GM20000 (cell line): ENCODE measurements around the gene ST6GALNAC3.
"Not testable (repeated sequence)": the region's sequence is repeated elsewhere in the genome, so short reads cannot be mapped to it uniquely, and the experiment has no call there.

ENCODE experiments used
- DNase-seq: peaks from one replicate; pipeline ENCODE4 v3.0.0; 2012; ENCODE audit warnings: low spot score
- TF ChIP-seq, protein P1 (sequence below): IDR thresholded peaks from 2 replicates; pipeline ENCODE4 v1.5.1; 2012; ENCODE audit warnings: mild to moderate bottlenecking, control low read depth; ENCODE audit errors: extremely low read depth, missing control alignments

Gene ST6GALNAC3

DNA sequence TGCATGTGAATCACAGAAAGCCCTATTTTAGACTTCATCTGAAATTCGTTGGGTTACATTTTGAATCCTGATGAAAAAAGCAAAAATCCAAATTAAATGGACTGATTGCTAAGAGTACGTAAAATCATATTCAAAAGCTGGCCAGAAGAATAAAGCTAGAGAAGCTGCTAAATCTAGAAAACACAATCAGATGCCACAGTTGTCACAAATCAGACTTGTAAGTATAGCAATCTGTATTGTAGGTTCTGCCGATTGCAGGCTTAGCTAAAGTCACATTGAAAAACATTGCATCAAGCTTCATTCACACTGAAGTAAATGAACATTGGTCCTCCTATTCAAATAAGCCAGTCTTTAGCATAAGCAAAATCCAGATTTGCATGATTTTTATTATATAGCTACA is 557.6 kb downstream of the ST6GALNAC3 start:
- TF ChIP-seq, protein P1, sequence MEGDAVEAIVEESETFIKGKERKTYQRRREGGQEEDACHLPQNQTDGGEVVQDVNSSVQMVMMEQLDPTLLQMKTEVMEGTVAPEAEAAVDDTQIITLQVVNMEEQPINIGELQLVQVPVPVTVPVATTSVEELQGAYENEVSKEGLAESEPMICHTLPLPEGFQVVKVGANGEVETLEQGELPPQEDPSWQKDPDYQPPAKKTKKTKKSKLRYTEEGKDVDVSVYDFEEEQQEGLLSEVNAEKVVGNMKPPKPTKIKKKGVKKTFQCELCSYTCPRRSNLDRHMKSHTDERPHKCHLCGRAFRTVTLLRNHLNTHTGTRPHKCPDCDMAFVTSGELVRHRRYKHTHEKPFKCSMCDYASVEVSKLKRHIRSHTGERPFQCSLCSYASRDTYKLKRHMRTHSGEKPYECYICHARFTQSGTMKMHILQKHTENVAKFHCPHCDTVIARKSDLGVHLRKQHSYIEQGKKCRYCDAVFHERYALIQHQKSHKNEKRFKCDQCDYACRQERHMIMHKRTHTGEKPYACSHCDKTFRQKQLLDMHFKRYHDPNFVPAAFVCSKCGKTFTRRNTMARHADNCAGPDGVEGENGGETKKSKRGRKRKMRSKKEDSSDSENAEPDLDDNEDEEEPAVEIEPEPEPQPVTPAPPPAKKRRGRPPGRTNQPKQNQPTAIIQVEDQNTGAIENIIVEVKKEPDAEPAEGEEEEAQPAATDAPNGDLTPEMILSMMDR, result no peak
- no peak for DNase-seq

DNA sequence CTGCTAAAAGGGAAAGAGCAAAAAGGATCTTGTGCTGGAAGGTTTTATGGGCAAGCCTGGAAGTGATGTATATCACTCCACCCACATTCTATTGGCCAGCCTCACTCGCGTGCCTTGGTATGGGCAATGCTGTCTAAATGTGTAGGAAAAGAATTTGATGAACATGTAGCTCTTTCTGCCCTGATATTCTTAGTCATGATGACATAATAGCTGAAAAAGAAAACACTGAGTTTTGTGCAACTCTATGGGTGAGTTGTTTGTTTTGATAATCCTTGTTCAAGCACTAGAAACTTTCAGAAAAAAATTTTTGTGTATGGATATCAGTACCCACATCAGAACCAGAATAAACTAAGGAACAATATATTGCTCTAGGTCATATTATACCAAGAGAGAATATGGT is 561.2 kb downstream of the ST6GALNAC3 start:
- TF ChIP-seq, protein P1, result no peak
- no peak for DNase-seq

DNA sequence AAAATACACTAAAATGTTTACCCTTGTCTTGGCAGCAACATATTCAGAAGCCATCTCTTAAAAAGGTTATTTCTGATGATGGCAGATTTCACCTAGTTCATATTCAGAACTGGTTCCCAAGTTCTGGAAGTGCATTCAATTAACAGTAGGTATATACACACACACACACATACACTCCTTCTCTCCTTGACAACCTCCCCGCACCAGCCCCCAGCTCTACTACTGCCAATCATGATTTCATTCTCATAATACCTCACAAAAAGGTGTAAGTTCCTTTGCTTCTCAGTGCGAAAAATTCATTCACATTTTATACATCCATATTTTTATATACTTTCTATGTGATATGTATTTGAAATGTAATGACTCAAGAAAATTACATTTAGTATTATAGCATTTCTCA is 564.6 kb downstream of the ST6GALNAC3 start:
- TF ChIP-seq, protein P1, result no peak
- DNase-seq, result no peak

DNA sequence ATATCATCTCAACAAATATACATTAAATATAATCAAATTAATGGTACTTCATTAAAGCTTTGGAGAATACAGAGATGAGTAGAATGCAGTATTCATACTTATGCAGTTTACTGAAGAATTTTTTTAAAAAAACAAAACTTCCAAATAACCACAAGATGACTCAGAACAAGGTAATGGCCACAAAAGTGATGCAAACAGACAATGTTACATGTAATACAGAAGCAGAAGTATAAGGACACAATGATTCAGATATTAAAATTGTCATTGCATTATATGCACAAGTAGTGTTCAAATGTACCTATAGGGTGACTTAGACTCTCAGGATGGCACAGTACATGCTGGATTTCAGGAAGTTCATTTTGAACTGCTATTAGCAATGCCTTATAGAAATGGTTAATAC is 565.5 kb downstream of the ST6GALNAC3 start:
- TF ChIP-seq, protein P1, result no peak
- DNase-seq, result no peak

DNA sequence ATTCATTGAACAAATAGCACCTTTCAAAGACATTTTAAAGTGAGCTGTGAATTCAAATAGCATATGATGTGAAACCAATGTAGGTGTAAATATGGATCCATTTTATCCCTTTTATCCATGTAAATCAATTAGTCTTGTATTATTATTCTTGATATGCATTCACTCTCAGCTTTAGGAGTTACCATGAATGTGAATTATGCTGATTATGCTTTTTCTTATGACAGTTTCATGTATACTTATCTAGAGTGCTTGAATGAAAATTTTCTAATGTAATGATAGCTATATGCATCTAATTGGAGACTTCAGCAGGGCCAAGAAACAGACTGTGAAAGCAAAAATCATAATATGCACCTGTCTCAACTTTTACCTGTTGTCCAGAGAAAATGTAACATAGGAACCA is 566.2 kb downstream of the ST6GALNAC3 start:
- no peak for DNase-seq
- TF ChIP-seq, protein P1, result no peak

DNA sequence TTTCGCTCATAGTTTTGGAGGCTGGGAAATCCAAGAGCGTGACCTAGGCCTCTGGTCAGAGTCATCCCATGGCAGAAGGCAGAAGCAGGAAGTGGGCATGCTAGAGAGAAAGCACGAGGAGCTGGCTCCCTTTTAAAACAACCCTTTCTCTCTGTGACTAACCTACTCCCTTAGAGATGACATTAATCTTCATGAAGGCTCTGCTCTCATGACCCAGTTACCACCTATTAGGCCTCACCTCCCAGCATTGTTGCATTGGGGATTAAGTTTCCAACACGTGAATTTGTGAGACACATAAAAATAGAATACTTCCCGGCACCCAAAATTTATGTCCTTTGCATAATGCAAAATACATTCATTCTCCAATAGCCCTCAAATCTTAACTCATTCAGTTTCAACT is 569.6 kb downstream of the ST6GALNAC3 start:
- TF ChIP-seq, protein P1, result no peak
- DNase-seq, result no peak

DNA sequence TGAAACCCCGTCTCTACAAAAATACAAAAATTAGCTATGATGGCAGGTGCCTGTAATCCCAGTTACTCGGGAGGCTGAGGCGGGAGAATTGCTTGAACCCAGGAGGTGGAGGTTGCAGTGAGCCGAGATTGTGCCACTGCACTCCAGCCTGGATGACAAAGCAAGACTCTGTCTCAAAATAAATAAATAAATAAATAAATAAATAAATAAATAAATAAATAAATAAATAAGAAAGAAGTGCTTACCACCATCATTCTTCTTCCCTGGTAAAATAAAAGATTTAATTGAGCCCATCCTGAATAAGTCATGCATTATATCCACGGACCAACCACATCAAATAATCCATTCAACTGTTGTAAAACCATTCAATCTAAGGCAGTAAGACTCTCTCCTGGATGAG is 578.3 kb downstream of the ST6GALNAC3 start:
- not testable (repeated sequence) for DNase-seq

DNA sequence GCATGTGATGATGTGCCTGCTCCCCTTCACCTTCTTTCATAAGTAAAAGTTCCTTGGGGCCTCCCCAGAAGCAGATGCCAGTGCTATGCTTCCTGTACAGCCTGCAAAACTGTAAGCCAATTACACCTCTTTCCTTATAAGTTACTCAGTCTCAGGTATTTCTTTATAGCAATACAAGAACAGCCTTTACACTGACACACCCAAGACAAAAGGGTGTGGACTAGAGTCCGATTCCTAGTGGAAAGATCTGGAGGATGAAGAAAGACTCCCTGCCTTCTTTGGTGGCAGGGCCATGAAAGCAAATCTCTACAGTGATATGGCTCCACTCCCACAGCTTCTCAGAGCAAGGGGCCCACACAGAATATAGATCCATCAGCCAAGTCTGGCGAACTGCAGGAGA is 583.1 kb downstream of the ST6GALNAC3 start:
- no peak for DNase-seq
- TF ChIP-seq, protein P1, result no peak
